Measurements from ENCODE around the gene MRPL58.
"Not testable (repeated sequence)": the region's sequence is repeated elsewhere in the genome, so short reads cannot be mapped to it uniquely, and the experiment has no call there.

The MRPL58 gene

DNA sequence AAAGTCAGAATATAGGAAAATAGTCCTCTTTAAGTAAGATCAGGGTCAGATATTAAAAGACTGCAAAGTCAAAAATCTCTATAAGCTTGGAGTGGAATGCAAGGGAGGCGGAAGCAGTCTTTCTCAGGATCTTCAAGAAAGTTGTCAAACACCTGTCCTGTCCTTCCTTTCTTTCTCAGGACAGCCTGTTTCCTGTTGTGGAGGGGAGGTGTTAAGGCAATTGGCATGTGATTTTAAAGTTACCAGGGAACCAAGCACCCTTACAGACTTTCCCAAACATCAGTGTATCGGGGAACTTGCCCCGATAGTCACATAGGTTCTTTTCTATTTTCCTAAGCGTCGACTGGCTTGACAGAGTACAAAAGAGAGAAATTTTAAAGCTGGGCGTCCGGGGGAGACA, 32.2 kb downstream of the MRPL58 start:
- TF ChIP-seq CTCF (IDR thresholded peaks at IDR 0.05): no peak
- H3K27ac ChIP-seq: no peak overlapping the region
- no peak overlapping the region for H3K4me3 ChIP-seq
- intact Hi-C loops (cut with DNase I; ENCODE audit: low total_unique reads): no loop called here
- peaks cover 0 to 32% (median 23%) of the 10 kb centered on the region in 4 donors for H3K4me1 ChIP-seq
- H3K9me3 ChIP-seq: no peaks in the 10 kb centered on the region
- peaks cover 24 to 30% (median 26%) of the 10 kb centered on the region in 3 donors for H3K36me3 ChIP-seq
- DNase-seq: no peak
- H3K27me3 ChIP-seq: no peaks in the 10 kb centered on the region

GRCh38 chr17:75045946-75046406, 33.5 kb downstream of the MRPL58 start:
- Histone ChIP-seq H3K4me1 (peaks cover 0 to 32% (median 23%) of the 10 kb centered on the region in 4 donors), H3K27ac (peak overlapping the region; percentile 97 to 99), H3K36me3 (peaks cover 12 to 28% (median 22%) of the 10 kb centered on the region in 3 donors), H3K4me3 (peak overlapping the region; percentile 82 to 94)
- H3K27me3 ChIP-seq; intact Hi-C loops (cut with DNase I; ENCODE audit: low total_unique reads); DNase-seq; H3K9me3 ChIP-seq: not testable (repeated sequence)
- peak in 1 of 2 experiments; percentile 7 for TF ChIP-seq CTCF (IDR thresholded peaks at IDR 0.05)

GRCh38 chr17:75046407-75047289, 34.2 kb downstream of the MRPL58 start, which contains the start of the genes ATP5PD and KCTD2:
TSS of gene ATP5PD (minus strand) at chr17:75046969. CDS start at chr17:75042650, 4,319 bp downstream.
TSS of gene KCTD2 (plus strand) at chr17:75047225. CDS start at chr17:75047251, 26 bp downstream.
- H3K27me3 ChIP-seq: no peaks in the 10 kb centered on the region
- H3K27ac ChIP-seq: peak within 1 kb of the TSS; percentile 97 to 99
- peak in 1 of 2 experiments; percentile 21 for TF ChIP-seq CTCF (IDR thresholded peaks at IDR 0.05)
- peaks cover 7 to 22% (median 17%) of the 10 kb centered on the region in 3 donors for H3K36me3 ChIP-seq
- intact Hi-C loops (cut with DNase I; ENCODE audit: low total_unique reads): no loop called here
- peak; percentile 96 to 99 for DNase-seq
- H3K4me3 ChIP-seq: peak within 1 kb of the TSS; percentile 82 to 94
- peaks cover 0 to 32% (median 23%) of the 10 kb centered on the region in 4 donors for H3K4me1 ChIP-seq
- no peaks in the 10 kb centered on the region for H3K9me3 ChIP-seq

DNA sequence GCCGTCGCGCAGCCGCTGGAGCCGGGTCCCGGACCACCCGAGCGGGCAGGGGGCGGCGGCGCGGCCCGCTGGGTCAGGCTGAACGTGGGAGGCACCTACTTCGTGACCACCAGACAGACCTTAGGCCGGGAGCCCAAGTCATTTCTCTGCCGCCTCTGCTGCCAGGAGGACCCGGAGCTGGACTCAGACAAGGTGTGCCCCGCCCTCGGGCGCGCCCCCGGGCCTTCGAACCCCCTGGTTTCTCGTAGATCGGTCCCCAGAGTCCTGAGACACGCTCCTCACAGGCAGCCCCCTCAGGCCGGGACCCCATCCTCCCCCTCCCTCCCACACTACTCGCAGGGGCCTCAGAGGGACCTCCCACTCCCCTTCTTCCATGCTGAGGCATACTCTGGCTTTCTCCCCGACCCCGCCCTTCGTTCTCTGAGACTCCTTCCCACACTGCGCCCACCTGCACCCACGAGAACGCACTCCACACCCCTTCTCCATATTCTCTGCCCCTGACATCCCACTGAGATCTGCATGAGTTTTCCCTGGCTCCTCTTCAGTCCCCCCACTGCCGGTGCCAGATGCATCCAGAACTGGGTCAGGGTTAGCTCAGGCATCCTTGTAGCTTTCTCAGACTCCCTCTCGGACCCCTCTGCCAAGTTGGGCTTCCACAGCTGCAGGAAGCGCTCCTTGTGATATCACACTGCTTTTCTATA, 35.1 kb downstream of the MRPL58 start:
- no peaks in the 10 kb centered on the region for H3K27me3 ChIP-seq
- peaks cover 0 to 32% (median 23%) of the 10 kb centered on the region in 4 donors for H3K4me1 ChIP-seq
- peak overlapping the region; percentile 82 to 94 for H3K4me3 ChIP-seq
- peak; percentile 33 to 73 for DNase-seq
- intact Hi-C loops (cut with DNase I; ENCODE audit: low total_unique reads): no loop called here
- H3K9me3 ChIP-seq: no peaks in the 10 kb centered on the region
- H3K27ac ChIP-seq: peak overlapping the region; percentile 97 to 99
- H3K36me3 ChIP-seq: peaks cover 3 to 22% (median 15%) of the 10 kb centered on the region in 3 donors
- TF ChIP-seq CTCF (IDR thresholded peaks at IDR 0.05): no peak

GRCh38 chr17:75048249-75048878, 35.9 kb downstream of the MRPL58 start:
- intact Hi-C loops (cut with DNase I; ENCODE audit: low total_unique reads): no loop called here
- Histone ChIP-seq H3K4me1 (peaks cover 0 to 32% (median 23%) of the 10 kb centered on the region in 4 donors), H3K27me3 (no peaks in the 10 kb centered on the region), H3K36me3 (peaks cover 11 to 29% (median 22%) of the 10 kb centered on the region in 3 donors), H3K9me3 (no peaks in the 10 kb centered on the region), H3K4me3 (peak overlapping the region; percentile 82 to 94), H3K27ac (peak overlapping the region; percentile 97 to 99)
- peak; percentile 35 to 73 for DNase-seq
- no peak for TF ChIP-seq CTCF (IDR thresholded peaks at IDR 0.05)
